HCT116 (cell line): ENCODE data around the gene RLF. TPM values are rescaled to one million over a fixed set of nuclear protein-coding genes. Genes with fewer than 3 reads are reported as not detected.

ENCODE experiments used
- ATAC-seq: fragments of 200-7000 bp; cut with Tn5 transposase; 2 replicates; pipeline ENCODE4 v1.9.1; 2020; ENCODE audit warnings: mild to moderate bottlenecking, moderate library complexity
- BruUV-seq: library from RNA; stranded (reverse); fragments of 400-500 nt; replicated peaks from 2 replicates; lab custom pipeline; 2021; lab: Mats Ljungman, UMichigan
- CTCF ChIA-PET: fragments of 300-600 bp; sonication (Branson Sonifier 250); formaldehyde crosslinking; loops from one replicate; lab custom pipeline; 2021; ENCODE audit warnings: antibody characterized with exemption; lab: Charles Lee
- POLR2A ChIA-PET: fragments of 300-600, 350-600 bp; sonication (Branson Sonifier 250); formaldehyde crosslinking; loops from one replicate; lab custom pipeline; 2021; ENCODE audit warnings: antibody characterized with exemption; lab: Charles Lee
- RAD21 ChIA-PET, 2 experiments: fragments of 300-600 bp; sonication (Branson Sonifier 250); formaldehyde crosslinking; loops; one replicate each; lab custom pipeline; 2023; ENCODE audit warnings: low total read pairs in 2 of 2; ENCODE audit not compliant: uncharacterized antibody in 2 of 2, unreplicated experiment in 2 of 2, low non-redundant PET in 1 of 2; lab: Charles Lee
- DNase-seq: peaks from one replicate; pipeline ENCODE4 v3.0.0-alpha.2; 2010; ENCODE audit warnings: low read depth, low spot score
- H2AFZ ChIP-seq: fragments of 200-600 bp; shearing (Covaris generic), sonication (generic); 2 replicates; pipeline ENCODE4 v1.6.1; 2017; ENCODE audit warnings: low read depth, mixed run types, mixed read lengths, antibody characterized with exemption, low read length; ENCODE audit not compliant: poor library complexity, severe bottlenecking
- H3K27ac ChIP-seq: 2 replicates; pipeline ENCODE4 v1.5.1; 2012; ENCODE audit warnings: low read depth, low read length
- H3K27me3 ChIP-seq: fragments of 200-600 bp; sonication (generic); 2 replicates; pipeline ENCODE4 v1.6.1; 2016; ENCODE audit warnings: mixed run types, low read length, mixed read lengths; ENCODE audit not compliant: insufficient read depth
- H3K36me3 ChIP-seq, 2 experiments: fragments of 200-500 bp in 1 of 2; fragments of 200-600 bp in 1 of 2; sonication (Bioruptor generic) in 1 of 2; sonication (generic) in 1 of 2; 2 replicates each; pipeline versions ENCODE4 v1.5.1 to v1.6.1; 2014 to 2016; ENCODE audit warnings: low read length in 2 of 2, inconsistent platforms in 1 of 2, mixed read lengths in 1 of 2, mixed run types in 1 of 2; ENCODE audit not compliant: insufficient read depth in 2 of 2, control insufficient read depth in 1 of 2
- H3K4me1 ChIP-seq, 2 experiments: fragments of 200-600 bp in 1 of 2; sonication (generic) in 1 of 2; 2 replicates each; pipeline versions ENCODE4 v1.5.1 to v1.6.1; 2012 to 2017; ENCODE audit warnings: low read length in 2 of 2, inconsistent platforms in 1 of 2, mild to moderate bottlenecking in 1 of 2, mixed read lengths in 1 of 2, mixed run types in 1 of 2, moderate library complexity in 1 of 2; ENCODE audit not compliant: insufficient read depth in 2 of 2, control insufficient read depth in 1 of 2
- H3K4me2 ChIP-seq: fragments of 200-600 bp; sonication (generic); 2 replicates; pipeline ENCODE4 v1.6.1; 2017; ENCODE audit warnings: mixed run types, low read length, mixed read lengths
- H3K4me3 ChIP-seq, 2 experiments: fragments of 200-600 bp in 1 of 2; sonication (generic) in 1 of 2; replicated peaks in 1 of 2; 2 replicates each; pipeline ENCODE4 v1.5.1; 2011 to 2016; ENCODE audit warnings: low read length in 2 of 2, control low read depth in 1 of 2, low read depth in 1 of 2, mild to moderate bottlenecking in 1 of 2, mixed read lengths in 1 of 2, mixed run types in 1 of 2
- H3K79me2 ChIP-seq: fragments of 200-600 bp; sonication (generic); 2 replicates; pipeline ENCODE4 v1.6.1; 2017; ENCODE audit warnings: mild to moderate bottlenecking, mixed run types, low read length, moderate library complexity, mixed read lengths; ENCODE audit not compliant: insufficient read depth
- H3K9ac ChIP-seq: fragments of 200-600 bp; sonication (generic); 2 replicates; pipeline ENCODE4 v1.6.1; 2016; ENCODE audit warnings: low read length, mixed read lengths
- H3K9me2 ChIP-seq: fragments of 200-600 bp; sonication (generic), shearing (Covaris generic); 2 replicates; pipeline ENCODE4 v1.6.1; 2017; ENCODE audit warnings: mixed run types, mild to moderate bottlenecking, moderate library complexity; ENCODE audit not compliant: insufficient read depth
- H3K9me3 ChIP-seq, 2 experiments: fragments of 200-500 bp in 1 of 2; fragments of 200-600 bp in 1 of 2; sonication (Bioruptor generic) in 1 of 2; sonication (generic) in 1 of 2; 2 replicates each; pipeline ENCODE4 v1.6.1; 2014 to 2017; ENCODE audit warnings: low read length in 2 of 2, mixed read lengths in 2 of 2, inconsistent platforms in 1 of 2, low read depth in 1 of 2, mild to moderate bottlenecking in 1 of 2, mixed run types in 1 of 2, moderate library complexity in 1 of 2; ENCODE audit not compliant: control insufficient read depth in 1 of 2, insufficient read depth in 1 of 2
- H4K20me1 ChIP-seq: fragments of 200-600 bp; sonication (generic), shearing (Covaris generic); 2 replicates; pipeline ENCODE4 v1.6.1; 2017; ENCODE audit warnings: mixed run types, mild to moderate bottlenecking, moderate library complexity; ENCODE audit not compliant: insufficient read depth
- CBX3 ChIP-seq: IDR thresholded peaks from 2 replicates; pipeline ENCODE4 v1.6.1; 2012; ENCODE audit warnings: low read depth
- CEBPB ChIP-seq: IDR thresholded peaks from 2 replicates; pipeline ENCODE4 v1.6.1; 2012; ENCODE audit warnings: low read depth
- EGR1 ChIP-seq: IDR thresholded peaks from 2 replicates; pipeline ENCODE4 v1.6.1; 2012; ENCODE audit warnings: low read depth
- ELF1 ChIP-seq: IDR thresholded peaks from 2 replicates; pipeline ENCODE4 v1.6.1; 2012; ENCODE audit warnings: low read depth, borderline replicate concordance
- EZH2phosphoT487 ChIP-seq: fragments of 200-600 bp; IDR thresholded peaks from 2 replicates; pipeline ENCODE4 v1.6.1; 2018; ENCODE audit warnings: antibody characterized with exemption, borderline replicate concordance
- FOSL1 ChIP-seq: IDR thresholded peaks from 2 replicates; pipeline ENCODE4 v1.6.1; 2012; ENCODE audit warnings: low read depth
- POLR2A ChIP-seq: IDR thresholded peaks from 2 replicates; pipeline ENCODE4 v1.7.0; 2011; ENCODE audit warnings: borderline replicate concordance; ENCODE audit not compliant: insufficient read depth, insufficient read length; ENCODE audit errors: extremely low read depth
- RAD21 ChIP-seq: IDR thresholded peaks from 2 replicates; pipeline ENCODE4 v1.6.1; 2012; ENCODE audit warnings: low read depth, mild to moderate bottlenecking
- SIN3A ChIP-seq: IDR thresholded peaks from 2 replicates; pipeline ENCODE4 v1.6.1; 2012; ENCODE audit warnings: low read depth
- SP1 ChIP-seq: IDR thresholded peaks from 2 replicates; pipeline ENCODE4 v1.6.1; 2012; ENCODE audit warnings: low read depth
- YY1 ChIP-seq: IDR thresholded peaks from 2 replicates; pipeline ENCODE4 v1.6.1; 2011; ENCODE audit warnings: low read length, low read depth, moderate library complexity, mild to moderate bottlenecking; ENCODE audit not compliant: insufficient replicate concordance; ENCODE audit errors: extremely low read depth
- ZBTB33 ChIP-seq: IDR thresholded peaks from 2 replicates; pipeline ENCODE4 v1.6.1; 2011; ENCODE audit warnings: mild to moderate bottlenecking, low read length, moderate library complexity; ENCODE audit not compliant: insufficient replicate concordance; ENCODE audit errors: extremely low read depth
- ZFX ChIP-seq: fragments of 450-650 bp; IDR thresholded peaks from 2 replicates; pipeline ENCODE4 v1.6.1; 2017
- ZNF274 ChIP-seq: fragments of 200-500 bp; sonication (Bioruptor generic); IDR thresholded peaks from 2 replicates; pipeline ENCODE4 v1.6.1; 2014; ENCODE audit warnings: mild to moderate bottlenecking, low read depth, low read length, inconsistent platforms
- intact Hi-C: fragments of 100-400 bp; cut with micrococcal nuclease; formaldehyde crosslinking; loops from 2 replicates; pipeline ENCODE4 v1.10.0; 2022
- total RNA-seq: library from RNA; stranded (reverse); gene quantifications from one replicate; pipeline ENCODE4 v1.2.1, GENCODE V29; 2021; ENCODE audit not compliant: unreplicated experiment
- TF ChIP-seq, protein P1 (sequence below): IDR thresholded peaks from 2 replicates; pipeline ENCODE4 v1.6.1; 2012

RLF gene
- total RNA-seq, 1 experiment from 2014 or later, result 20.5 TPM

GRCh38 chr1:40130892-40131291 is 30.3 kb upstream of the RLF start:
- H3K27ac ChIP-seq, result no peak overlapping the region
- ChIA-PET POLR2A (no interaction called here), CTCF (interaction anchor here (2.5 kb wide), 1 partner anchor 13 kb away, joined by 7 read pairs; no protein-coding TSS in a partner anchor), RAD21 (no interaction called here)
- no peak overlapping the region for H3K4me3 ChIP-seq
- H3K9me3 ChIP-seq, result peaks cover 0 to 3% of the 10 kb centered on the region in 2 experiments; a peak in 1 of 4 replicates
- H3K4me2 ChIP-seq, result no peak overlapping the region
- no TSS peak for BruUV-seq
- no peaks in the 10 kb centered on the region for H3K9me2 ChIP-seq
- H4K20me1 ChIP-seq, result no peaks in the 10 kb centered on the region
- no peaks in the 10 kb centered on the region for H3K79me2 ChIP-seq
- no peaks in the 10 kb centered on the region for H3K4me1 ChIP-seq
- H3K27me3 ChIP-seq, result no peaks in the 10 kb centered on the region
- no peak overlapping the region for H2AFZ ChIP-seq
- DNase-seq (no peak), ATAC-seq (no peak)
- TF ChIP-seq ZNF274 (no peak), FOSL1 (no peak), RAD21 (no peak), SP1 (no peak), SIN3A (no peak), YY1 (no peak), POLR2A (no peak), EZH2phosphoT487 (no peak), CEBPB (no peak), EGR1 (no peak), CBX3 (no peak), ELF1 (no peak), ZFX (no peak), ZBTB33 (no peak)
- TF ChIP-seq, protein P1, sequence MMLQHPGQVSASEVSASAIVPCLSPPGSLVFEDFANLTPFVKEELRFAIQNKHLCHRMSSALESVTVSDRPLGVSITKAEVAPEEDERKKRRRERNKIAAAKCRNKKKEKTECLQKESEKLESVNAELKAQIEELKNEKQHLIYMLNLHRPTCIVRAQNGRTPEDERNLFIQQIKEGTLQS, result no peak
- intact Hi-C loops, result no loop called here
- H3K36me3 ChIP-seq, result no peaks in the 10 kb centered on the region
- no peak overlapping the region for H3K9ac ChIP-seq
